Endodermal cell (in vitro differentiated cells): ENCODE results near the gene PDLIM5. TPM values are rescaled to one million over a fixed set of nuclear protein-coding genes. Genes with fewer than 3 reads are reported as not detected.

Experiments
- DNase-seq: peaks from one replicate; pipeline ENCODE4 v3.0.0-alpha.2; 2017
- H3K27ac ChIP-seq: 2 replicates; pipeline ENCODE4 v1.5.1; 2013; ENCODE audit warnings: mild to moderate bottlenecking, low read depth, low read length, moderate library complexity
- H3K27me3 ChIP-seq: 2 replicates; pipeline ENCODE4 v1.6.1; 2013; ENCODE audit warnings: mild to moderate bottlenecking, low read length, moderate library complexity; ENCODE audit not compliant: insufficient read depth, control insufficient read depth, poor library complexity, severe bottlenecking
- H3K36me3 ChIP-seq: 2 replicates; pipeline ENCODE4 v1.7.0; 2013; ENCODE audit warnings: mild to moderate bottlenecking, low read length, moderate library complexity; ENCODE audit not compliant: control insufficient read depth, insufficient read depth
- H3K4me1 ChIP-seq: one replicate; pipeline ENCODE4 v1.7.0; 2013; ENCODE audit warnings: low read length; ENCODE audit not compliant: control insufficient read depth, insufficient read depth
- H3K4me3 ChIP-seq: 2 replicates; pipeline ENCODE4 v1.5.1; 2013; ENCODE audit warnings: mild to moderate bottlenecking, low read length, moderate library complexity
- H3K9ac ChIP-seq: 2 replicates; pipeline ENCODE4 v1.6.1; 2013; ENCODE audit warnings: mild to moderate bottlenecking, low read length, moderate library complexity; ENCODE audit not compliant: poor library complexity, severe bottlenecking; ENCODE audit errors: extremely low read depth
- H3K9me3 ChIP-seq: 2 replicates; pipeline ENCODE4 v1.6.1; 2013; ENCODE audit warnings: mild to moderate bottlenecking, low read length, moderate library complexity; ENCODE audit not compliant: control insufficient read depth
- H3K27ac Mint-ChIP-seq: 2 replicates; pipeline ENCODE4 v1.8.0; 2020; ENCODE audit warnings: mixed read lengths
- H3K27me3 Mint-ChIP-seq: 2 replicates; pipeline ENCODE4 v1.8.0; 2021; ENCODE audit warnings: mild to moderate bottlenecking, mixed read lengths; ENCODE audit not compliant: insufficient read depth
- H3K36me3 Mint-ChIP-seq: 2 replicates; pipeline ENCODE4 v1.8.0; 2020; ENCODE audit warnings: low read depth, mixed read lengths
- H3K4me1 Mint-ChIP-seq: 2 replicates; pipeline ENCODE4 v1.8.0; 2020; ENCODE audit warnings: mixed read lengths
- H3K4me3 Mint-ChIP-seq: 2 replicates; pipeline ENCODE4 v1.8.0; 2020; ENCODE audit warnings: mild to moderate bottlenecking, moderate library complexity, mixed read lengths
- H3K9me3 Mint-ChIP-seq: 2 replicates; pipeline ENCODE4 v1.8.0; 2020; ENCODE audit warnings: mild to moderate bottlenecking, mixed read lengths
- CTCF ChIP-seq: fragments of 200-600 bp; sonication (generic); conservative IDR thresholded peaks from 2 replicates; pipeline ENCODE4 v1.5.0; 2021; ENCODE audit warnings: antibody characterized with exemption, mild to moderate bottlenecking
- WGBS, 2 experiments: methylation state at CpG; one replicate each; pipeline versions ENCODE4 v1.1.5 to v1.1.7; 2013; ENCODE audit warnings: missing lambda C conversion rate in 2 of 2, mixed read lengths in 1 of 2; ENCODE audit not compliant: insufficient coverage in 1 of 2, insufficient read length in 1 of 2; 5-methylcytosine and 5-hydroxymethylcytosine counted together
- total RNA-seq, 2 donors: library from RNA; stranded (reverse); fragmentation: NEBNext Ultra II Directional in 1 of 2; extraction: Animal tissue kit (Norgen Biotek cat#: 25700) in 1 of 2; gene quantifications; 2 replicates in 1 of 2; 3 replicates in 1 of 2; pipeline ENCODE4 v1.2.1, GENCODE V29; 2021

PDLIM5 gene
- total RNA-seq, 2 donors from 2014 or later, result 91.0 to 149 TPM

GRCh38 chr4:94523617-94524016, 71.9 kb downstream of the PDLIM5 start:
- peaks cover 14% of the 10 kb centered on the region for H3K36me3 Mint-ChIP-seq
- peaks cover 13% of the 10 kb centered on the region for H3K4me1 Mint-ChIP-seq
- H3K4me1 ChIP-seq, result no peaks in the 10 kb centered on the region
- no peaks in the 10 kb centered on the region for H3K9me3 Mint-ChIP-seq
- no peak for TF ChIP-seq CTCF
- no peak for DNase-seq
- no peaks in the 10 kb centered on the region for H3K9me3 ChIP-seq
- WGBS, 2 experiments, result 100% methylated on average over 3 of the region's 3 CpGs; no CpG with 5 or more reads in 1 of the 2 experiments
- no peak overlapping the region for H3K9ac ChIP-seq
- no peaks in the 10 kb centered on the region for H3K27me3 Mint-ChIP-seq
- H3K4me3 Mint-ChIP-seq, result no peak overlapping the region
- H3K27me3 ChIP-seq, result no peaks in the 10 kb centered on the region
- no peak overlapping the region for H3K4me3 ChIP-seq
- H3K36me3 ChIP-seq, result peaks cover 38% of the 10 kb centered on the region
- no peak overlapping the region for H3K27ac Mint-ChIP-seq
- H3K27ac ChIP-seq, result no peak overlapping the region

GRCh38 chr4:94525993-94526728, 74.4 kb downstream of the PDLIM5 start:
- no peak overlapping the region for H3K9ac ChIP-seq
- TF ChIP-seq CTCF, result no peak
- no peak overlapping the region for H3K27ac ChIP-seq
- H3K36me3 ChIP-seq, result peaks cover 46% of the 10 kb centered on the region
- H3K9me3 ChIP-seq, result no peaks in the 10 kb centered on the region
- no peaks in the 10 kb centered on the region for H3K27me3 Mint-ChIP-seq
- H3K4me3 Mint-ChIP-seq, result no peak overlapping the region
- H3K4me3 ChIP-seq, result no peak overlapping the region
- H3K27me3 ChIP-seq, result no peaks in the 10 kb centered on the region
- peaks cover 9% of the 10 kb centered on the region for H3K4me1 Mint-ChIP-seq
- no peaks in the 10 kb centered on the region for H3K4me1 ChIP-seq
- no peak overlapping the region for H3K27ac Mint-ChIP-seq
- DNase-seq, result no peak
- WGBS, 2 experiments, result 93% methylated on average over 3 of the region's 3 CpGs; no CpG with 5 or more reads in 1 of the 2 experiments
- H3K9me3 Mint-ChIP-seq, result no peaks in the 10 kb centered on the region
- peaks cover 14% of the 10 kb centered on the region for H3K36me3 Mint-ChIP-seq

GRCh38 chr4:94527556-94528233, 76.0 kb downstream of the PDLIM5 start:
- Histone ChIP-seq H3K27ac (no peak overlapping the region), H3K4me3 (no peak overlapping the region), H3K4me1 (no peaks in the 10 kb centered on the region), H3K27me3 (no peaks in the 10 kb centered on the region), H3K36me3 (peaks cover 44% of the 10 kb centered on the region), H3K9ac (no peak overlapping the region), H3K9me3 (no peaks in the 10 kb centered on the region)
- Mint-ChIP-seq H3K4me1 (peaks cover 9% of the 10 kb centered on the region), H3K36me3 (peaks cover 14% of the 10 kb centered on the region), H3K9me3 (no peaks in the 10 kb centered on the region), H3K4me3 (no peak overlapping the region), H3K27me3 (no peaks in the 10 kb centered on the region), H3K27ac (no peak overlapping the region)
- no peak for TF ChIP-seq CTCF
- DNase-seq, result no peak
- WGBS, 2 experiments, result 93 to 97% methylated on average over 3 of the region's 3 CpGs
